Hepatocyte (in vitro differentiated cells): ENCODE data around the gene MANBA.

ENCODE experiments used
- EZH2 ChIP-seq: fragments of 200-600 bp; sonication (generic); IDR thresholded peaks from 2 replicates; pipeline ENCODE4 v1.6.1; 2016; ENCODE audit warnings: antibody characterized with exemption, mild to moderate bottlenecking, borderline replicate concordance
- TF ChIP-seq, protein P1 (sequence below): fragments of 200-600 bp; sonication (generic); IDR thresholded peaks from 2 replicates; pipeline ENCODE4 v1.5.1; 2016; ENCODE audit warnings: antibody characterized with exemption, mild to moderate bottlenecking; ENCODE audit not compliant: poor library complexity

DNA sequence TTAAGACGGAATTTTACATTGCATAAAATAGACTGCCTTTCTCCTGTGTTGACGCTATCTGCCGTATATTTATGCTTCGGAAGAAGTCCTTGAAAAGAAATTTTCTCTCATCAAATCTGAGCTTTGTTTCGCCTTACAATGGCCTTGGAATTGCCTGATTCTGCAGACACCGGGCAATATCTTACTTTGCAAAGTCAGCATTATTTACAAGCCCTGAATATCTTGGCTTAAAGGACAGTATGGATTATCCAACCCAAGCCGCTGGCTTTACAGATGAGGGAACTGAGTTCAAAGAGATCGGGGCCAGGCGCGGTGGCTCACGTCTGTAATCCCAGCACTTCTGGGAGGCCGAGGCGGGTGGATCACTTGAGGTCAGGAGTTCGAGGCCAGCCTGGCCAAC, 1.1 kb upstream of the MANBA start:
- TF ChIP-seq EZH2, result no peak
- TF ChIP-seq, protein P1, sequence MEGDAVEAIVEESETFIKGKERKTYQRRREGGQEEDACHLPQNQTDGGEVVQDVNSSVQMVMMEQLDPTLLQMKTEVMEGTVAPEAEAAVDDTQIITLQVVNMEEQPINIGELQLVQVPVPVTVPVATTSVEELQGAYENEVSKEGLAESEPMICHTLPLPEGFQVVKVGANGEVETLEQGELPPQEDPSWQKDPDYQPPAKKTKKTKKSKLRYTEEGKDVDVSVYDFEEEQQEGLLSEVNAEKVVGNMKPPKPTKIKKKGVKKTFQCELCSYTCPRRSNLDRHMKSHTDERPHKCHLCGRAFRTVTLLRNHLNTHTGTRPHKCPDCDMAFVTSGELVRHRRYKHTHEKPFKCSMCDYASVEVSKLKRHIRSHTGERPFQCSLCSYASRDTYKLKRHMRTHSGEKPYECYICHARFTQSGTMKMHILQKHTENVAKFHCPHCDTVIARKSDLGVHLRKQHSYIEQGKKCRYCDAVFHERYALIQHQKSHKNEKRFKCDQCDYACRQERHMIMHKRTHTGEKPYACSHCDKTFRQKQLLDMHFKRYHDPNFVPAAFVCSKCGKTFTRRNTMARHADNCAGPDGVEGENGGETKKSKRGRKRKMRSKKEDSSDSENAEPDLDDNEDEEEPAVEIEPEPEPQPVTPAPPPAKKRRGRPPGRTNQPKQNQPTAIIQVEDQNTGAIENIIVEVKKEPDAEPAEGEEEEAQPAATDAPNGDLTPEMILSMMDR, result no peak
